ENCODE data around the gene CPLANE2.

DNA sequence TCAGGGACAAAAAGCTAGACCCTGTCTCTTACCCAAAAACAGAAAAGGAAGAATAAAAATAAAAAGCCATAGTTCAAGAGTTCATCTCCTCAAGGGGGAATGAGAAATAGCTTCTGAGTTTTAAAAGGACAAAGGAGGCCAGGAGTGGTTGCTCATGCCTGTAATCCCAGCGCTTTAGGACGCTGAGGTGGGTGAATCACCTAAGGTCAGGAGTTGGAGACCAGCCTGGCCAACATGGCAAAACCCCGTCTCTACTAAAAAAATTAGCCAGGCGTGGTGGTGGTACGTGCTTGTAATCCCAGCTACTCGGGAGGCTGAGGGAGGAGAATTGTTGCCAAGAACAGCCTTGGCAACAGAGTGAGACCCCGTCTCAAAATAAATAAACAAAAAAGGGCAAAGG, 38.6 kb upstream of the CPLANE2 start:
- TF ChIP-seq POLR2AphosphoS5 (IDR thresholded peaks at IDR 0.05): no peak
- TF ChIP-seq CTCF (IDR thresholded peaks at IDR 0.05): no peak
- no peak for TF ChIP-seq POLR2A (IDR thresholded peaks at IDR 0.05)

Data from transverse colon (tissue), 4 donors.